Myocyte (in vitro differentiated cells): Measurements from ENCODE around the gene TAS1R3. TPM values are rescaled to one million over a fixed set of nuclear protein-coding genes. Genes with fewer than 3 reads are reported as not detected.

Experiments
- DNase-seq: peaks from one replicate; pipeline ENCODE4 v3.0.0-alpha.2; 2012; ENCODE audit warnings: low read depth
- total RNA-seq: library from RNA; depleted of rRNA; stranded (reverse); fragments of >200 nt; gene quantifications from 2 replicates; pipeline ENCODE4 v1.2.3, GENCODE V29; 2014

TAS1R3 gene
- total RNA-seq, 1 donor from 2014 or later: 0.13 TPM

GRCh38 chr1:1320666-1321448 is 10.2 kb upstream of the TAS1R3 start:
- no peak for DNase-seq

- DNase-seq: no peak
These were observed 9.6 kb upstream of the TAS1R3 start for GRCh38 chr1:1321477-1321876.

- DNase-seq: no peak
These were observed 8.7 kb upstream of the TAS1R3 start for GRCh38 chr1:1322418-1322817.

- no peak for DNase-seq
These were observed 8.1 kb upstream of the TAS1R3 start for GRCh38 chr1:1322952-1323351.

- no peak for DNase-seq
These were observed 7.0 kb upstream of the TAS1R3 start for GRCh38 chr1:1324084-1324523.

GRCh38 chr1:1324524-1325287 is 6.4 kb upstream of the TAS1R3 start, which contains the start of the genes CPTP and INTS11:
Gene CPTP, plus strand, starts transcription at chr1:1324802. Its CDS starts 2,109 bp downstream, at chr1:1326911.
Gene INTS11, minus strand, starts transcription at chr1:1324660. Its CDS starts 52 bp downstream, at chr1:1324608.
- DNase-seq: peak; percentile 92

GRCh38 chr1:1325288-1326074 is 5.6 kb upstream of the TAS1R3 start:
- no peak for DNase-seq

GRCh38 chr1:1326075-1326605 is 4.9 kb upstream of the TAS1R3 start:
- DNase-seq: no peak

- no peak for DNase-seq
These were observed 3.8 kb upstream of the TAS1R3 start for GRCh38 chr1:1327291-1327690.

GRCh38 chr1:1328254-1328653 is 2.8 kb upstream of the TAS1R3 start:
- no peak for DNase-seq

- DNase-seq: no peak
These were observed 1.5 kb upstream of the TAS1R3 start for GRCh38 chr1:1329304-1330210.

- DNase-seq: no peak
These were observed 563 bp upstream of the TAS1R3 start for GRCh38 chr1:1330366-1331067.

- DNase-seq: no peak
These were observed 1.1 kb downstream of the TAS1R3 start for GRCh38 chr1:1332031-1332755.

GRCh38 chr1:1332774-1333480 is 1.8 kb downstream of the TAS1R3 start:
- DNase-seq: no peak

- no peak for DNase-seq
These were observed 2.6 kb downstream of the TAS1R3 start for GRCh38 chr1:1333551-1334241.

- no peak for DNase-seq
These were observed 3.8 kb downstream of the TAS1R3 start for GRCh38 chr1:1334835-1335234.

- DNase-seq: no peak
These were observed 4.2 kb downstream of the TAS1R3 start for GRCh38 chr1:1335283-1335682.
